NCI-H82 treated with DMSO at 0.1 percent for 48 hours (cell line): Measurements from ENCODE around the gene LRP5.

ENCODE experiments used
- DNase-seq: peaks from one replicate; lab custom pipeline; 2025; ENCODE audit not compliant: unreplicated experiment; lab: John Stamatoyannopoulos, UW

Gene LRP5

DNA sequence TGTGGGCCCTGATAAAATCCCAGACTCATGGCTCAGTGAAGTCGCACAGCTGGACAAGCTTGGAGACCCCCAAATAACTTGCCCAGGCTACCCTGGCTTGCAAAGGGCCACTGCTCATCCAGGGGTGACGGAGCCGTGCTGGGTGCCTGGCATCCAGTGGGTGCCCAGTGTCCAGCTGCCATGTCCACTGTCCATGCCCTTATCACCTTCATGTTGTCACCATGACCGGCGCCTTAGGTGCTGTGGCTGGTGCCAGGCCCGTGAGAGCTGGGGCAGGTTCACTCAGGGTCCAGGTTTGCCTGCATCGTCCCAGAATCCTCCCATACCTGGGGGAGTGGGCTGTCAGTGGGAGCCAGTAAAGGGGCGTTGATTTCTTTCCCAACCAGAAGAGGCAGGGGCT is 57.4 kb downstream of the LRP5 start:
- no peak for DNase-seq

- no peak for DNase-seq
Measured at GRCh38 chr11:68370211-68371111, 58.1 kb downstream of the LRP5 start.

DNA sequence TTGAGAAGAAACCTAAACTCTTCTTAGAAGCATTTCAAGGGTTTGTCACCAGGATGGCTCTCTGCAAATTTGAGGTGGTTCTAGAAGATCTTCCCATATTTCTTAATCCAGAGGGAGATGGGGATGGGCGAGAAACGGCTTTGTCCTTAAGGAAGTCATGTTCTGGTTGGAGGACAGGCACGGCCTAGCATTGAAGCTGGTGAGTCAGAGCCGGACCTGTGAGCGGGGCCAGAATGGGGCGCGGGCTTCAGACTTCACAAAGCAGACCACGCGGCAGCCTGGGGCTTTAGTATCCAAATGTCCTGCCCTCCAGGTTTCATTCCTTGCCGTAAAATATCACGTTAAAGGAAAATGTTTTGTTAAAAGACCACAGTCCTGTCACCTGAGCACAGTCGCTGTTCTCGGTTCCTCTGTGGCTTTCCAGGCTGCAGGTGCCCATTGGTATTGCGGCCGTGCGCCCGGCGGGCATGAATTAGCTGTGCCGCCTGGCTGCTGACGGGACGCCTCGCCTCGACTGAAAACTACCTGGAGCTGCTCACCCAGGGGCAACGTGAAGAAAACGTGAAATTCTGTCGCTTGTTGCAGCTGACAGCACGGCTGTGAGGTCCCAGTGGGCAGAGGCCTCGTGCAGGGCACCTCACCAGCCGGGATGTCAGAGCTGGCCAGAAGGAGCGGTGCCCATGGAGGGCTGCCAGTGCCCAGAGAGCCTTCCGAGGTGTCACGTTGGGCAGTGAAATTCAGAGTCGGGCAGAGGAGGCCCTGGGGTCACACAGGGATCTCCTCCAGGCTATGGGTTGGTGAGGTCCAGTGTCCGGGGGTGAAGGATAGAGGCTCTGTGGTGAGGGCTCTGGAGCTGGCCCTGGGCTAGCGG is 59.0 kb downstream of the LRP5 start:
- no peak for DNase-seq

DNA sequence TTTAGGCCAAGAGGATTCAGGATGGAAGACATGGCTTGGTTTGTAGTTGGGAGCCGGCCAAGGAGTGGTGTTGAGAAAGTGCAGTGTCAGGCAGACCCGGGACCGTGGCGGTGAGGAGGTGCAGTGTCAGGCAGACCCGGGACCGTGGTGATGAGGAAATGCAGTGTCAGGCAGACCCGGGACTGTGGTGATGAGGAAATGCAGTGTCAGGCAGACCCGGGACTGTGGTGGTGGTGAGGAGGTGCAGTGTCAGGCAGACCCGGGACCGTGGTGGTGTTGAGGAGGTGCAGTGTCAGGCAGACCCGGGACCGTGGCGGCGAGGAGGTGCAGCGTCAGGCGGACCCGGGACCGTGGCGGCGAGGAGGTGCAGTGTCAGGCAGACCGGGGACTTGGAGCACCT is 59.7 kb downstream of the LRP5 start:
- no peak for DNase-seq

DNA sequence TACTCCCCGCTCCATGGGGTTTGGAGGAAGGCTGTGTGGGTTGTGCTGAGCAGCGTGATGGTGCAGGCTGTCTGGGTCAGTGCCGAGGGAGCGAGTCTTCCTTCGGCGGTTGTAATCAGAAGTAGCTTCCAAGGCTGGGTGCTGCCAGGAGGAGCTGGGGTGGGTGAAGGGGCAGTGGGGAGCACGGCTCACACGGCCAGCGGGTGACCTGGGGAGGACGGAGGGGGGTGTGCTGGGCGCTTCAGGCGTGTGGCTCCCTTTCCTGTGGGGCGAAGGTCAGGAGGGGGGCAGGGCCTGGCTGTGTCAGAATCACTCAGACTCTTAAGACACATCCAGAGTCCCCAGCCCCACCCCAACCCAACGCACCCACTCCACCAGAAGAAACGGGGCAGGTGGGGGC is 60.2 kb downstream of the LRP5 start:
- no peak for DNase-seq

GRCh38 chr11:68373189-68373814 is 60.9 kb downstream of the LRP5 start:
- no peak for DNase-seq

GRCh38 chr11:68373815-68374501 is 61.6 kb downstream of the LRP5 start:
- peak; percentile 65 for DNase-seq

DNA sequence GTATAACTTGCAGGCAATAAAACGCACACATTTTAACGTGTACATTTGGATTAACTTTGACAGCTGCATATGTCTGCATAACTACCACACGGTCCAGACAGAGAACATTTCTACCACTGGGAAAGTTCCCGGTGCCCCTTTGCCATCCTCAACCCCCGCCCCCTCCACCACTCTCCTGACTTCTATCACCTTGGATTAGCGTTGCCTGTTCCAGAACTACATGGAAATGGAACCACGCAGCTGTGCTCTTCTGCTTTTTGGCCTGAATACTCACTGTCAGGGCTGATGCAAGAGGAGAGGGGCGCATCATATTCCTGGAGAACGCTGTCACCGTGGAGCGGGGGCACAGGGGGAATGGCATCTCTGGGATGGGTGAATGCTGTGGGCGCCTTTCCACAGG is 62.1 kb downstream of the LRP5 start:
- DNase-seq: no peak

DNA sequence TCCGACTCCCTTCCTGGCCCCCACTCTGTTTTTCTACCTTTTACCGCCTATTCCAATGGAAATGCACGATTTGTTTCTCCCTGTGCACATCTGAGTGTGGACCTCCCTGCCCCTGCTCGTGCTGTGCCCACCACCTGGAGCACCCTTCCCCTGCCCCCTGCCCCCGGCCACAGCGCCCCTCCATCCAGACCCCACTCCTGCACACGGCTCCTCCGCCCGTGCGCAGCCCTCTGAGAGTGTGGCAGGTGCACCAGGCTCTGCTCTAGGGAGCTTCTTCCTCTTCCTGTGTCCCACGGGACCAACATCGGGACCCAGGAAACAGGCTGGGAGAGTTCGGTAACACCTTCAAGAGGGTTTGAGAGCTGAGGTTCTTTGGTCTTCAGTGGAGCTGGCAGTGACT is 62.9 kb downstream of the LRP5 start:
- no peak for DNase-seq

DNA sequence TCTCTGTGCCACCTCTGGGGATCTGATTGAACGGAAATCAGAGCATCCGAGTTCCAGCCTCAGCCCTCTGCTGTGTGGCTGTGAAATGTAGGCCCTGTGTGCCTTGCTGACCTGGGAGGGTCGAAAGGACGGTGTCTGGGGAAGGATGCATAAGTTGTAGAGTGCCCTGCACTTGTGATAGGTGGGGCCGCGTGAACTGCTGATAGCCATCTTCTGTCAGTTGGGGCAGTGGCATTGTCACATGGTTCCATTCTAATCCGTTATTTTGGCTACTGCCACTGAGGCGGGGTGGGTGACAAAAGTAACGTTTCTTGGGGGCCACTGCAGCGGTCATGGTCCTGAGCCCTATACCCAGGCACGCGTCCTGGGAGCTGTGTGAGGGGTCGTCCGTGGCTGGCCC is 63.4 kb downstream of the LRP5 start:
- DNase-seq: no peak

GRCh38 chr11:68377389-68377795 is 65.0 kb downstream of the LRP5 start:
- no peak for DNase-seq

DNA sequence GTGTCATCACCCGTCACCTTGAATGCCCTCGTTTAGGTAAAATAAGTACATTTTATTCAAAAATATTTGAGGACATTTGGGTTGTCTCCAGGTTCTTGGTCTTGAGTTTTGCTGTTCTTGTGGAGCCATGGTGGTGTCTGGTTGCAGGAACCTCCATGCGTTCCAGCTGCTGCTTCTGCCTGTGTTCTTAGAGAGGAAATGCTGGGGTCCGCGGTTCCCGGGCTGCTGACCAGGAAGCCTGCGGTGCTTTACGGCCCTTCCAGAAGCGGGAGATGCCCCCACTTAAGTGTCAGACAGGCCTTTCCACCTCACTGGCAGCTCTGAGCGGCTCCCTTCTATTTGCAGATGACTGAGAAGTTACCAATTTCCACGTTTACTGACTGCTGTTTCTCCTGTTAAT is 66.8 kb downstream of the LRP5 start:
- DNase-seq: no peak

GRCh38 chr11:68380786-68381622 is 68.6 kb downstream of the LRP5 start:
- DNase-seq: no peak

DNA sequence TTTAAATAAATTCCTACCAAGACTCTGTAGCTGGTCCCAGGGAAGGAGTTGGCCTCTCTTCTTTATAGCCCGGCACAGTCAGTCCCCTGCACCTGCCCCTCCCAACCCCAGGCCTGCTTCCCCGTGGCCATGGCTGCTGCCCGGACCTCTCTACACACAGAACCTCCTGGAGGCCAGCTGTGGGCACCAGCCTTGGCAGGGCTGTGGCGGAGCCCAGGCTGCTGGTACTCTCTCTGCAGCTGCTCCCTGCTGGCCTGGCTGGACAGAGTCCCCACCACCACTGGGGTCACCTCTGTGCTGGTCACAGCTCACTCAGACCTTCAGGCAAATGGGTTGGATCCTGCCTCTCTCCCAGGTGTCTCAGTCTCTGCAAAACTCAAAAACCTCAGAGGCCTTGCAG is 69.3 kb downstream of the LRP5 start:
- no peak for DNase-seq

- DNase-seq: no peak
Measured at GRCh38 chr11:68382358-68382998, 70.1 kb downstream of the LRP5 start.

DNA sequence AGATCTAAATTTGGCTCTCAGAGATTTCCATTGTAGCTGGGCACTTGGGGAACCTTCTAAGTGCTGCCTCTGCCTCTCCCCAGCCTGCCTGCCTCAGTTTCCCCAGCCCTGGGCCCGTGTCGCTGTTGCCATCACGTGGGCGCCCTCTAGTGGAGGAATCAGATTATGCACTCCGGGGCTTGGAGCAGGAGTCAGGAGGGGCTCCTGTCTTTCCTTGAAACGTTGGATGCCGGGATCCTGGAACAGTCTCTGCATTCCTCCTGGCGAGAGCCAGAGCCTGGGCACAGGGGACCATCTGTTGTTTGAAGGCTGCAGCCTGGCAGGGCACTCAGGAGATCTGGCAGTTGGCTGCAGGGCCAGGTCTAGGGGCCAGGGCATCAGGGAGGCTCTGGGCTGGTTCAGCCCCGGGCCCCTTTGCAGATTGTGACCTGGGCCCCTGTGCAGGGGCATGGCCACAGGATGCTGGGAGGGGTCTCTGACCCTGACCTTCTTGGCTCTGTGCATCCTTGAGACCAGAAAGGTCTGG is 71.6 kb downstream of the LRP5 start:
- DNase-seq: no peak

DNA sequence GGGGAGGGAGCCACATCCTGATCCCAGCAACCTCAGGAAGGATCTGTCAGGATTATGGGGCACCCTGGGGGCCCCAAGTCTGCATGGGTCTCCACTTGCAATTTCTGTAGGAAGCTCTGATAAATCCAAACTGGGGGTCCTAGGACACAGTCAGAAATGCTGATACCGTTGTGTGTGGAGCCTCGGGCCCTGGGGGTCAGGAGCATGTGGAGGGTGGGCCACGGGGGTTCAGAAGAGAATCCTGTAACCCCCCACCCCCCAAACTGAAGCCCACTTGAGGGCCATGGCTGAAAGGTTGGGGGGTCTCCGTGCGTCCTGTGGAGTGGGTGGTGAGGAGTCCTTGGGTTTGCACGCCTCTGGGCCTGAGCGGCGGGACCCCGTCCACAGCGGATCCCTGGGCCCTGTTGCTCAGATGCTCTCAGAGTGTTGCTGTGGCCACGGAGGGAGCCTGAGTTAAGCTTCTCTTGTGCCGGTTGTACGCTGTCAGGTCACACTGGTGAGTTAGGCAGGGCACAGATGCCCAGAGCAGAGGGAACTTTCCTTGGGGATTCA is 72.2 kb downstream of the LRP5 start:
- DNase-seq: no peak

DNA sequence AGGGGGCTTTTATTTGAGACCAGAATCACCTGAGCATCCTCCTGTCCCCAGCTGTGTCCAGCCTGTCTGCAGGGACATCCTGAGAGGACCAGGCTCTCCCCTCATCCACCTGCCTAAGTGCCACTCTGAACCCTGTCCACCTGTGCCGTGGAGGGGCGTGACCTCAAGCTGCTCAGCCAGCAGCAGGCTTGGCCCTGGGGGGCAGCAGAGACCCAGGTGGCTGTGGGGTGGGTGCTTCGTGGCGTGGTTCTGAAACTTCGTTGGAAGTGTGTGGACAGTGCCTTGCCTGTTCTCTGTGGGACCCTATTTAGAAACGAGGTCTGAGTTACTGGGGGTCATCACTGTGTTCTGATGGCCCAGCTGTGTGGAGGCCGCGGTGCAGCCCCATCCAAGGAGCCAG is 72.7 kb downstream of the LRP5 start:
- DNase-seq: no peak

DNA sequence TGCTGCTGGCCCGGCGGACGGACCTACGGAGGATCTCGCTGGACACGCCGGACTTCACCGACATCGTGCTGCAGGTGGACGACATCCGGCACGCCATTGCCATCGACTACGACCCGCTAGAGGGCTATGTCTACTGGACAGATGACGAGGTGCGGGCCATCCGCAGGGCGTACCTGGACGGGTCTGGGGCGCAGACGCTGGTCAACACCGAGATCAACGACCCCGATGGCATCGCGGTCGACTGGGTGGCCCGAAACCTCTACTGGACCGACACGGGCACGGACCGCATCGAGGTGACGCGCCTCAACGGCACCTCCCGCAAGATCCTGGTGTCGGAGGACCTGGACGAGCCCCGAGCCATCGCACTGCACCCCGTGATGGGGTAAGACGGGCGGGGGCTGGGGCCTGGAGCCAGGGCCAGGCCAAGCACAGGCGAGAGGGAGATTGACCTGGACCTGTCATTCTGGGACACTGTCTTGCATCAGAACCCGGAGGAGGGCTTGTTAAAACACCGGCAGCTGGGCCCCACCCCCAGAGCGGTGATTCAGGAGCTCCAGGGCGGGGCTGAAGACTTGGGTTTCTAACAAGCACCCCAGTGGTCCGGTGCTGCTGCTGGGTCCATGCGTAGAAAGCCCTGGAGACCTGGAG is 74.1 kb downstream of the LRP5 start:
- DNase-seq: no peak
